ENCODE data around the gene NUB1.
A peak's percentile ranks its signal among the peaks of the same experiment; 100 is the strongest.

The NUB1 gene

DNA sequence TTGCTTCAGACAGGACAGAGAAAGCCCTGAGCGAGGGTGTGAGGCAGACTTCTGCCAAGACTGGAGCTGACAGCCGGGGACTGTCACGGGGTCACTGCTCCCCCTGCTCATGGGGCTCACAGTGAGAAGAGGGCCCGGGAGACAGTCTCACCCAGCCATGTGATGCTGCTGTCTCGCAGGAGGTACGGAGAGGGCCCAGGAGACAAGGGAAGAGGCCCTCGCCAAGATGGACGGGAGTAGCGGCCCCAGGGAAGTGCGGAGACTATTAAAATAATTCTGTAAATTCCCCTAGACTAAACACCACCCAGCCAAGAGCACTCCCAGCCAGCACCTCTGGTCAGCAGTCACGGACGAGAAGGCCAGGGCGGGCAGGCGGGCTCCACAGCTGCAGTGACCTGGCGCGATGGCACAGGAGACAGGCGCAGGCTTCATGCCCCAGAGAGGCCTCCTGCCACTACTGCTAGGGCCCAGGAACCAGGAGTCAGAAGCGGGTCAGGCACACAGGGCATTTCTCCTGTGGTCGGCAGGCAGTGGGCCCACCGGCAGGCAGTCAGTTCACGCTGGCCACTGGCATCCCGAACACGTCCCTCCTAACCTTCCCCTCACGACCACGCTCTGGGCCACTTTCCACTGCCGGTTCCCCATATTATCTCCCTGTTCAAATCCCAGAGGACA lies 44.2 kb downstream of the NUB1 start:
- TF ChIP-seq Cebpa-rat (IDR thresholded peaks at IDR 0.05) = no peak
- H3K9ac ChIP-seq = no peak overlapping the region

DNA sequence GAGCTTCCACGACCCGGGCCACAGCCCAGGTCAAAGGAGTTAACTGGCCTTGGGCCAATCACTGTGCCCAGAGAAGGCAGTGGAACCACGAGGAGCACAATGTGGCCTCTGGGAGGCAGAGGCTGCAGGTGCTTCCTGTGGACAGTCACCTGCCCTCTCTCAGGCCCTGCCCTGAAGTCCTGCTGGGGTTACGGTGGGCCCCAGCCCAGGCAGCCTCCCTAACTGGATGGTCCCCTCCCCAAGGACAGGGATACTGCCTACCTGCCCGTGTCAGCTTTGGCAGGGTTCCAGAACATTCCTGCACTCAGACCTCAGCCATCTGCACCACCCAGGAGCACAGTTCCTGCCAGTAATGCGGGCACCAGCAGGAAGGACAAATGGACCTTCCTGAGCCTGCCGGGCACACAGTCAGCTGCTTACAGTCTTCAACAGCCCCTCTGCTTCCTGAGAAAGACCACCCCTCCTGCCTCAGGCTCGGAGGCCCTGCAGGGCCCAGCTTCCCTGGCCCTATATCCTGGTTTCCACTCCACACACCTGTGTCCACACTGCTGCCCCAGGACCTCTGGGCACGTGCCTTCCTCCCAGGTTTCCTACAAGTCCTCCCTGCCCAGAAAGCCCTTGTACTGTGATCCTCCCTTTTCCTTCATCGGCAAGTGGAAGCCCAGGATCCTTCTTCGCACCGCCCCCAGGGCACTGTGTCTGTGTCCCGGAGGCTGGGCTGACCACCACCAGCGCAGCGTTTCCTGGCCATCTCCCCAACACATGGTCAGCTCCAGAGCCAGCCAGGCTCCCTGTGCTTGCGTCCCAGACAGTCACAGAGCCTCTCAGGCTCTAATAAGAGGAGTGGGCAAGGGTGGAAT lies 44.9 kb downstream of the NUB1 start:
- no peak overlapping the region for H3K27ac ChIP-seq
- peaks cover 32 to 39% (median 38%) of the 10 kb centered on the region in 11 experiments for H3K27me3 ChIP-seq
- H4K20me1 ChIP-seq = peaks cover 0 to 54% (median 6%) of the 10 kb centered on the region in 11 experiments; a peak in 11 of 22 replicates
- no peak overlapping the region for H3K4me3 ChIP-seq
- TF ChIP-seq Cebpa-rat (IDR thresholded peaks at IDR 0.05) = no peak
- no peaks in the 10 kb centered on the region for H3K36me3 ChIP-seq
- H3K4me1 ChIP-seq = peaks cover 8 to 46% (median 36%) of the 10 kb centered on the region in 10 experiments; a peak in 19 of 20 replicates
- H3K4me2 ChIP-seq = peak overlapping the region in 7 of 11 experiments; percentile 5 to 54 (median 37); a peak in 13 of 22 replicates
- no peaks in the 10 kb centered on the region for H3K9me3 ChIP-seq (replicated peaks in 1 of 11)
- no peak overlapping the region for H3K9ac ChIP-seq

More for the DNA sequence above, 44.2 kb downstream of the NUB1 start:
- Histone ChIP-seq H4K20me1 (peaks cover 0 to 58% (median 11%) of the 10 kb centered on the region in 11 experiments; a peak in 14 of 22 replicates), H3K36me3 (no peaks in the 10 kb centered on the region), H3K4me2 (peak overlapping the region in 7 of 11 experiments; percentile 5 to 54 (median 37); a peak in 13 of 22 replicates), H3K9me3 (replicated peaks in 1 of 11) (no peaks in the 10 kb centered on the region), H3K27ac (no peak overlapping the region), H3K4me3 (no peak overlapping the region), H3K27me3 (peaks cover 40 to 47% (median 45%) of the 10 kb centered on the region in 11 experiments), H3K4me1 (peaks cover 16 to 50% (median 38%) of the 10 kb centered on the region in 10 experiments)

DNA sequence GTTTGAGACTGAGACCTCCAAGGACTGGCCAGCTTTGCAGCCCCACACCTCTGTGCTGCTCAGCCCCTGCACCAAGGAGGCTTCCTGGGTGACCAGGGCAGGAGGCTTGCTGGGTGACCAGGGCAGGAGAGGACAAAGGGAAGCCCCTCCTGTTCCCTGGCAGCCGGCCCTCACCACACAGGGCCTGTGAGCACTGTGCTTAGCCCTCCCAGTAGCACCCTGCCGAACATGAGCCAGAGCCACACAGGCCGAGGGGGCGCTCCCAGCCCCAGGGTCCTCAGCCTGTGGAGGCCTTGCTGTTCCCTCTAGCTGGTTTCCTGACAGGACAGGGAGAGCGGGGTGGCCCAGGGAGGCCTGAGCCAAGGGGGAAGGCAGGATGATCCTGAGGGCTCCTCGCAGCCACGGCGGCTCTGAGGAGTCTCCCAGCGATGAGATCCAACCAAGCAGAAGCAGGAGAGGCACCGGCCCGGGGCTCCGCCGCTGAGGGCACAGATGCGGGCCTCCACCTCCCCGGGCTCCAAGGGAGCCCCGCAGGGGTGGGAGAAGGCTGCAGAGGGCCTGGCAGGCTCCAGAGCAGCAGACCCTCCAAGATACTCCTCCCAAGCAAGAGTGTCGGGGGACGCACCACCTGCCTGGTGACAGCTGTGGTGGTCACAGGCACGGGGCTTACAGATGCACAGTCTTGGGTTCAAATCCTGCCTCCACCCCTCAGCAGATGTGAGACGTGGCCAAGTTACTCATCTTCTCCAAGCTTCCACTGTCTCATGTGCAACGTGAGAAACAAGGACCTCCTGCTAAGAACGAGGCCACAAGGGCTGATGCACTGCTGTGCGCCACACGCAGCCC lies 45.8 kb downstream of the NUB1 start:
- no peak for TF ChIP-seq Cebpa-rat (IDR thresholded peaks at IDR 0.05)
- Histone ChIP-seq H3K36me3 (no peaks in the 10 kb centered on the region), H3K9me3 (replicated peaks in 1 of 11) (no peaks in the 10 kb centered on the region)

DNA sequence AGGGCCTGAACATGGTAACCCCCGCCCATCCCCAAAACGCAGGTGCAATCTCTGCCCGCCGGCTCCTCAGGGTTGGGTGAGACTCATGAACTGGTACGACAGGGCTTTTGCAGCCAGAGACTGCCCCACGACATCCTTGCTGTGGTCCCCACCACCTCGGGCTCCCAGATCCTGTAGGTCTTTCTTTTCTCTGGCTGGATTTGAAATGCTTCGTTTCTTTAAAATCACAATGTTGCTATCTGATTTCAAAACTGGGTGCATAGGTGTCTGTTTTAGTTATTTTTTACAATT lies 46.3 kb downstream of the NUB1 start:
- no peaks in the 10 kb centered on the region for H3K9me3 ChIP-seq (replicated peaks in 1 of 11)
- peaks cover 18 to 25% (median 23%) of the 10 kb centered on the region in 11 experiments for H3K27me3 ChIP-seq
- no peak overlapping the region for H3K9ac ChIP-seq
- H3K36me3 ChIP-seq = no peaks in the 10 kb centered on the region
- H3K4me1 ChIP-seq = peaks cover 0 to 34% (median 23%) of the 10 kb centered on the region in 10 experiments; a peak in 15 of 20 replicates
- TF ChIP-seq Cebpa-rat (IDR thresholded peaks at IDR 0.05) = no peak
- H3K4me2 ChIP-seq = no peak overlapping the region
- H3K27ac ChIP-seq = no peak overlapping the region
- H4K20me1 ChIP-seq = peaks cover 0 to 41% (median 0%) of the 10 kb centered on the region in 11 experiments; a peak in 3 of 22 replicates
- H3K4me3 ChIP-seq = no peak overlapping the region

More for the DNA sequence above, 45.8 kb downstream of the NUB1 start:
- no peak overlapping the region for H3K4me3 ChIP-seq
- no peak overlapping the region for H3K9ac ChIP-seq
- H3K4me2 ChIP-seq = no peak overlapping the region
- H4K20me1 ChIP-seq = peaks cover 0 to 45% (median 0%) of the 10 kb centered on the region in 11 experiments; a peak in 5 of 22 replicates
- H3K27ac ChIP-seq = no peak overlapping the region
- H3K4me1 ChIP-seq = peaks cover 0 to 37% (median 27%) of the 10 kb centered on the region in 10 experiments; a peak in 17 of 20 replicates
- peaks cover 24 to 31% (median 29%) of the 10 kb centered on the region in 11 experiments for H3K27me3 ChIP-seq

DNA sequence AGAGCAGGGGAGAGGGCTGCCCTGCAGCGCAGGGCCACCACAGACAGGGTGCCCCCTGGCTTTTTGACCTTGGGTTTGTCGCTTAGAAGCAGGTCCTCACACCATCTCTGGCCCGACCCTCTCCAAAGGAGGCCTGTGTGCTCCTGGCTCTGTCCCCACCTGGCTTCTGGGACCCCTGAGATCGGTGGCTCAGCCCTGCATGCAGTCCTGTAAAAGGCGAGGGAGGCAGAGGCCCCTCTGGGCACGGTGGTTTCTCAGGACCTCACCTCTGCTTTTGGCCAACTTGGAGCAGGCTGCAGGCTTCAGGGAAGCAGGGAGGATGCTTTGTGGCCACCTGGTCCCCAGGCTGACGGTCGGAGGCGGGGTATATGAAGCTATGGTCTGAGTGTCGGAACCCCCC lies 46.8 kb downstream of the NUB1 start:
- Histone ChIP-seq H3K4me1 (peaks cover 0 to 39% (median 27%) of the 10 kb centered on the region in 10 experiments; a peak in 16 of 20 replicates), H3K36me3 (no peaks in the 10 kb centered on the region), H3K4me2 (no peak overlapping the region), H3K4me3 (no peak overlapping the region), H3K9me3 (replicated peaks in 1 of 11) (no peaks in the 10 kb centered on the region), H4K20me1 (peaks cover 0 to 39% (median 0%) of the 10 kb centered on the region in 11 experiments; a peak in 3 of 22 replicates), H3K27me3 (peaks cover 13 to 20% (median 19%) of the 10 kb centered on the region in 11 experiments; a peak in 21 of 22 replicates), H3K27ac (no peak overlapping the region), H3K9ac (no peak overlapping the region)
- TF ChIP-seq Cebpa-rat (IDR thresholded peaks at IDR 0.05) = no peak

DNA sequence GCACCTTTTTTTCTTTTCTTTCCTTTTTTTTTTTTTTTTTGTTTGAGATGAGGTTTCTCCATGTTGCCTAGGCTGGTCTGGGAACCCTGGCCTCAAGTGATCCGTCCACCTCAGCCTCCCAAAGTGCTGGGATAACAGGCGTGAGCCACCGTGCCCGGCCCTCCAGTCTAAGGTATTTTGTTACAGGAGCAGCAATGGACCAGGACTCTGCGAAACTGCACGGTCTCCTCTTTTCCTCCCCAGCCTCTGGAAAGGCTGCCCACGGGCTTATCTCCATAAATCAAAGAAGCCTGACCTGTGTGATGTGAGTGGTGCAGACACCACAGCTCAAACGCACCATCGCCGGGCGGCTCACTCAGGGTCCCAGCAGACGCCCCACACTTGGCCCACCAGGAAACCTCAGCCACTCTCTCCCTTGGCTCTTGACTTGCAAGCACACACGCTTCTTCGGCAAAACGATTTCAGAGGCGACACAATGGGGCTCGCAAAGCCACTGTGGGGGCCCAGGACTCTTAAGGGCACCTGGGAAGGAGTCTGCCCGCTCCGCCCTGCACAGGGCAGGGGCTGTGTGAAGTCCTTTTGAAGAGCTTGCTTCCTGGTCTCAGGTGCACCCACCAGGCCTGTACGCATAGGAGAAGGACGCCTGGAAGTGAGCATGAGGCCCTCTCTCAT lies 47.6 kb downstream of the NUB1 start:
- H3K27ac ChIP-seq = no peak overlapping the region
- peak overlapping the region in 4 of 11 experiments; percentile 20 to 47 (median 27); a peak in 3 of 22 replicates for H3K4me2 ChIP-seq
- H3K36me3 ChIP-seq = no peaks in the 10 kb centered on the region
- H3K9ac ChIP-seq = no peak overlapping the region
- H3K4me1 ChIP-seq = peaks cover 0 to 47% (median 33%) of the 10 kb centered on the region in 10 experiments; a peak in 16 of 20 replicates
- H3K27me3 ChIP-seq = peaks cover 5 to 12% (median 11%) of the 10 kb centered on the region in 11 experiments; a peak in 18 of 22 replicates
- H3K9me3 ChIP-seq (replicated peaks in 1 of 11) = no peaks in the 10 kb centered on the region
- H3K4me3 ChIP-seq = no peak overlapping the region
- TF ChIP-seq Cebpa-rat (IDR thresholded peaks at IDR 0.05) = no peak
- H4K20me1 ChIP-seq = peaks cover 0 to 34% (median 0%) of the 10 kb centered on the region in 11 experiments; a peak in 3 of 22 replicates

DNA sequence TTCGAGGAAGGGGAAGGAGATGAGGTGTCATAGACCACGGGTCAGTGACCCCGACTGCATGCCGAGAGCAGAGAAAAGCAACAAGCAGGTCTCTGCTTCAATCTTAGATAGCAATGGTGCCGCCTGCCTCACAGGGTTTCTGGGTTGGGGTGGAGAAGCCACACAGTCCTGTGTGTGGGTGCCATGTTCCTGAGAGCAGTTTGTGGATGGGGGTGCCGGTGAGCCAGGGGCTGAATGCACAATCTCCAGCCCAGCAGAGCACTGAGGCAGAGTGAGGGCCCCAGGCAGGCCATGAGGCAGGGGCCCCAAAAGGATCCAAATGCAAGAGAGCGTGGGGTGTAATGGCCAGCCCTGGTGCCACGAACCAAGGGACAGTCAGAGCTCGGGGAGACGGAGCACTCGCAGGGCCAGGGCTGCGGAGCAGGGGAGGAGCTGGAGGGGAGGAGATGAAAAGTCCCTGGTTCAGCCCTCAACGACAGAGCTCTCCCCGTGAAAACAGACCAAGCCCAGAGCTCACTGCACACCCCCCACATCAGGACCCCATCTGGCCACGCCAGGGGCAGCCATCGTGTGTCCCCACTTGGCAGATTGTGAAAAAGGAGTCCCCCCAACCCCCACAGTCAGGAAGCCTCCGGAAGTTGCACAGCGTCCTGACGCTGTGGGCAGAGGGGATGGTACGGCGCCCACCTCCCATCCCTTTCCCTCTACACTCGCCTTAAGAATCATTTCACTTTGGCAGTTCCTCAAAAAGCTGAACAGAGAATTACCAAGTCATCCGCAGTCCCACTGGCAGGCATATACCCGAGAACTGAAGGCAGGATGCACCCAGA lies 48.4 kb downstream of the NUB1 start:
- no peaks in the 10 kb centered on the region for H3K36me3 ChIP-seq
- peaks cover 0 to 47% (median 33%) of the 10 kb centered on the region in 10 experiments; a peak in 16 of 20 replicates for H3K4me1 ChIP-seq
- H4K20me1 ChIP-seq = peaks cover 0 to 31% (median 0%) of the 10 kb centered on the region in 11 experiments; a peak in 3 of 22 replicates
- peak overlapping the region in 8 of 11 experiments; percentile 17 to 47 (median 26); a peak in 10 of 22 replicates for H3K4me2 ChIP-seq
- TF ChIP-seq Cebpa-rat (IDR thresholded peaks at IDR 0.05) = no peak
- no peak overlapping the region for H3K4me3 ChIP-seq
- H3K27ac ChIP-seq = no peak overlapping the region
- no peaks in the 10 kb centered on the region for H3K9me3 ChIP-seq (replicated peaks in 1 of 11)
- no peak overlapping the region for H3K9ac ChIP-seq
- H3K27me3 ChIP-seq = peaks cover 0 to 5% (median 3%) of the 10 kb centered on the region in 11 experiments; a peak in 11 of 22 replicates

Data from BLaER1 treated with 17β-estradiol and CSF1 and Interleukin-3, amounts not matched to agents 10 nM and 100 nM (cell line).